Left hindlimb (tissue), 1 donor: ENCODE data around the gene BMPR1B.
"Not testable (repeated sequence)": the region's sequence is repeated elsewhere in the genome, so short reads cannot be mapped to it uniquely, and the experiment has no call there.

ENCODE experiments used
- DNase-seq: peaks from one replicate; pipeline ENCODE4 v3.0.0-alpha.2; 2018

Gene BMPR1B

GRCh38 chr4:95049551-95050233, 291.9 kb downstream of the BMPR1B start:
- peak; percentile 57 for DNase-seq

- no peak for DNase-seq
Measured at GRCh38 chr4:95050980-95051701, 293.4 kb downstream of the BMPR1B start.

GRCh38 chr4:95051702-95052020, 293.9 kb downstream of the BMPR1B start:
- DNase-seq = no peak

GRCh38 chr4:95058991-95059390, 301.2 kb downstream of the BMPR1B start:
- DNase-seq = no peak

GRCh38 chr4:95059663-95060062, 301.9 kb downstream of the BMPR1B start:
- peak; percentile 34 for DNase-seq

GRCh38 chr4:95061220-95061619, 303.5 kb downstream of the BMPR1B start:
- DNase-seq = no peak

GRCh38 chr4:95061801-95062200, 304.0 kb downstream of the BMPR1B start:
- not testable (repeated sequence) for DNase-seq

- no peak for DNase-seq
Measured at GRCh38 chr4:95066050-95066449, 308.3 kb downstream of the BMPR1B start.

- no peak for DNase-seq
Measured at GRCh38 chr4:95068401-95068800, 310.6 kb downstream of the BMPR1B start.

- DNase-seq = no peak
Measured at GRCh38 chr4:95068818-95069478, 311.2 kb downstream of the BMPR1B start.

GRCh38 chr4:95071851-95072250, 314.1 kb downstream of the BMPR1B start:
- DNase-seq = no peak

- DNase-seq = no peak
Measured at GRCh38 chr4:95073646-95074045, 315.9 kb downstream of the BMPR1B start.

- no peak for DNase-seq
Measured at GRCh38 chr4:95077864-95078263, 320.1 kb downstream of the BMPR1B start.

- DNase-seq = no peak
Measured at GRCh38 chr4:95080969-95081368, 323.2 kb downstream of the BMPR1B start.

- no peak for DNase-seq
Measured at GRCh38 chr4:95084584-95084983, 326.8 kb downstream of the BMPR1B start.

GRCh38 chr4:95085124-95085833, 327.5 kb downstream of the BMPR1B start:
- DNase-seq = no peak

GRCh38 chr4:95086551-95086950, 328.8 kb downstream of the BMPR1B start:
- DNase-seq = no peak

GRCh38 chr4:95087657-95088455, 330.1 kb downstream of the BMPR1B start:
- DNase-seq = no peak

- DNase-seq = no peak
Measured at GRCh38 chr4:95091272-95091671, 333.5 kb downstream of the BMPR1B start.

- DNase-seq = no peak
Measured at GRCh38 chr4:95092766-95093165, 335.0 kb downstream of the BMPR1B start.

- no peak for DNase-seq
Measured at GRCh38 chr4:95093460-95093859, 335.7 kb downstream of the BMPR1B start.
